GM12801 (cell line): ENCODE results near the gene OLFM1.

ENCODE experiments used
- TF ChIP-seq, protein P1 (sequence below): IDR thresholded peaks from one replicate; pipeline ENCODE4 v1.5.1; 2011; ENCODE audit warnings: control low read depth; ENCODE audit not compliant: insufficient read length; ENCODE audit errors: extremely low read depth

The OLFM1 gene

DNA sequence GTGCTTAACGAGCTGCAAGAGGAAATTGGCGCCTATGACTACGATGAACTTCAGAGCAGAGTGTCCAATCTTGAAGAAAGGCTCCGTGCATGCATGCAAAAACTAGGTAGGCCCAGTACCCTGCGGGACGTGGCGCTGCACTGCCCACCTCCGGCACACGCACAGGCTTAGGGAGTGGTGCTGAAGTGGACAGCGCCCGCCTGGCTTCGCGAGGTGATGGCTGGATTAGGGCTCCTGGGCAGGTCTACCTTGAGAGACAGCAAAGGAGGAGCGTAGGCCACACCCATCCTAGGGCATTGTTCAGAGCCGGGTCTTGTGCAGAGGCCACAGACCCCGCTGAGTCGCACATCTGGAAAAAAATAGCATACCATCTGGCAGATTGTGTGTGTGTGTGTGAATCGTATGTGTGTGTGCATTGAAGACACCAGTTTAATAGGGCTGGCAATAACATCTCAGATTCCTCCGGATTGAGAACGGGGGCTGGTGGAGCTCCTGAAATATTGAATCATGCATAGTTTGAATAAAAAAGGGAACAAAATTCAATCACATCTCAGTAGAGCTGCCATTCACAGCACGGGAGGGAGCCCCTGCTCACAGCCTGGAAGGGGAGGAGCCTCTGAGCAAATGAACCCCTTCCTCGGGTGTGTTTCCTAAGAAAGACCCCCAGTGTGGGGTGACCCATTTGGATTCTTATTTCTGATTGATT lies 11.1 kb downstream of the OLFM1 start:
- TF ChIP-seq, protein P1, sequence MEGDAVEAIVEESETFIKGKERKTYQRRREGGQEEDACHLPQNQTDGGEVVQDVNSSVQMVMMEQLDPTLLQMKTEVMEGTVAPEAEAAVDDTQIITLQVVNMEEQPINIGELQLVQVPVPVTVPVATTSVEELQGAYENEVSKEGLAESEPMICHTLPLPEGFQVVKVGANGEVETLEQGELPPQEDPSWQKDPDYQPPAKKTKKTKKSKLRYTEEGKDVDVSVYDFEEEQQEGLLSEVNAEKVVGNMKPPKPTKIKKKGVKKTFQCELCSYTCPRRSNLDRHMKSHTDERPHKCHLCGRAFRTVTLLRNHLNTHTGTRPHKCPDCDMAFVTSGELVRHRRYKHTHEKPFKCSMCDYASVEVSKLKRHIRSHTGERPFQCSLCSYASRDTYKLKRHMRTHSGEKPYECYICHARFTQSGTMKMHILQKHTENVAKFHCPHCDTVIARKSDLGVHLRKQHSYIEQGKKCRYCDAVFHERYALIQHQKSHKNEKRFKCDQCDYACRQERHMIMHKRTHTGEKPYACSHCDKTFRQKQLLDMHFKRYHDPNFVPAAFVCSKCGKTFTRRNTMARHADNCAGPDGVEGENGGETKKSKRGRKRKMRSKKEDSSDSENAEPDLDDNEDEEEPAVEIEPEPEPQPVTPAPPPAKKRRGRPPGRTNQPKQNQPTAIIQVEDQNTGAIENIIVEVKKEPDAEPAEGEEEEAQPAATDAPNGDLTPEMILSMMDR: no peak

DNA sequence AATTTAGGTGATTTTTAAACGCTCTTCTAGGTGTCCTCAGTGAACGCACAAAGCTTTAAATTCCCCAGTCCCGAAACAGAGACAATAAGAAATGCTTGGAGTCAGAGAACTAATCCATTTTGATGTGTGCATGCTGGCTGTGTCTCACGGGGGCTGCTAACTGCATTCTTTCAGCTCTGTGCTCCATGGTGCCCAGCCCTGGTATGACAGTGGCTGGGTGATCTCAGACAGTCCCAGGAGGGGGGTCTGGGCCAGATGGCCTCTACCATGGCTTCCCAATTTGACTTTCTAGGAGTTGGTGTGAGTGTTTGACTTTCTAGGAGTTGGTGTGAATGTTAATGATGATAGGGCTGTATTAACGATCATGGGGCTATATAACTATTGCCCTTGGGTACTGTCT lies 12.1 kb downstream of the OLFM1 start:
- TF ChIP-seq, protein P1: no peak

DNA sequence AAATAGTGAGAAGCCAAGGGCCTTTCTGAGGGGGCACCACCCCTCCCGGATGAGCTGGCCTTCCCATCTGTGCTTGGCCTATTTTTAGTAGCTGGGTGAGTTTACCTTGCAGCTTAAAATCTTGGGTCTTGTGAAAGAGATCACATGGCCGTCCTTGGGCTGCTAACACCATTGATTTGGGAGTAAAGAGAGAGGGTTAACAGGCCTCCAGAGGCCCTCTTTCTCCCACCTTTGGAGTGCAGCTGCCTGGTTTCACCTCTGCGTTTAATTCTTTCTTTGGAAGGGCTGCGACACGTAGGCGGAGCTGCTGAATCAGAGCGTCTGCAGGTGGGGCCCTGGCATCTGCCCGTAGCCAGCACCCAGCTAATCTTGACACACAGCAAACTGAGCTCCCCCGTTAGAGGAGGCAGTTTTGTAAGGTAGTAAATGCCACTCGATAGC lies 12.8 kb downstream of the OLFM1 start:
- TF ChIP-seq, protein P1: no peak

DNA sequence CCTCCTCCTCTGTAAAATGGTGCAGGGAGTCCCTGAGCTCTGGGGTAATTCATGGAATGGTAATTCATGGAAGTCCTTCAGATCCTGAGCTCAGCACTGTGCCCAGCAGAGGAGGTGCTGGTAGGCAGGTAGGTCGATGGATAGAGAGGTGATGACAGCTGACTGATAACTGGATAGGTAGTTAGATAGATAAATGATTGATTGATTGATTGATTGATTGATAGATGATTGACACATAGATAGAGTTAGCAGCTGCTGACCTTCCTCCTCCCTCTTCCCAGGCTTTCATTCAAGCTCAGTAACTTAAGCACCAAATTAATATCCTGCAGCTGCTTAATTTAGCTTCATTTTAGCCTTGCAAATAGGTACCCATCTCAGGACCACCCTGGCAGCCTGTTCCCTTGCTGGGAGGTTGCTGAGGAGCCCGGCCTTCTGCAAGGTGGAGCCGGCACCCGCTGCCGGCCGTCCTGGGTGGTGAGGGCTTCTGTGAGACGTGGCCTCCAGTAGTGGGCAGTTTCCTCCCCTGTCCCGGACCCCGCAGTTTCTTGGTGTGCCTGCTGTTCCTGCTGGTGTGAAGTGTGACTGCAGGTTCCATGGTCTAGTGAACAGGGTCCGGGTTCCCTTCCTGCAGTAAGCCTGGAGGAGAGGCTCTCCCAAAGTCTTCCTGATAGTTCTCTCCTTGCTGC lies 13.4 kb downstream of the OLFM1 start:
- TF ChIP-seq, protein P1: no peak

DNA sequence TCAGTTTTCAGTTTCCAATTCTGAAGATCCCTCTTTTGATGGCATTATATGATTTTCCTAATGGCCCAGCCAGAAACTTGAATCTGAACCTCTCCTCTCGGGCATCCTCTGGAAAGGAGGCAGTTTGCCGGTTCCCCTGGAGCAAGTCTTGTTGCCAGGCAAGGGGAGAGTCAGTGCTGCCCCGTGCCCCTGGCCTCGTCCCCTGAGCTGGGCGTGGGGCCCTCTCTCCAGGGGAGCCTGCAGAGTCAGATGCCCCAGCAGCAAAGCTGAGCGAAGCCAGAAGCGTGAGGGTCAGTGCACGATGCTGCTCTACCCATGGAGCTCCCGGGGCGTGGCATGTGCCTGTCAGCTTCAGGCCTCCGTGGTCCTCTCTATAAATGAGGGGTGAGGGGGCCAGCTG lies 14.0 kb downstream of the OLFM1 start:
- TF ChIP-seq, protein P1: no peak

DNA sequence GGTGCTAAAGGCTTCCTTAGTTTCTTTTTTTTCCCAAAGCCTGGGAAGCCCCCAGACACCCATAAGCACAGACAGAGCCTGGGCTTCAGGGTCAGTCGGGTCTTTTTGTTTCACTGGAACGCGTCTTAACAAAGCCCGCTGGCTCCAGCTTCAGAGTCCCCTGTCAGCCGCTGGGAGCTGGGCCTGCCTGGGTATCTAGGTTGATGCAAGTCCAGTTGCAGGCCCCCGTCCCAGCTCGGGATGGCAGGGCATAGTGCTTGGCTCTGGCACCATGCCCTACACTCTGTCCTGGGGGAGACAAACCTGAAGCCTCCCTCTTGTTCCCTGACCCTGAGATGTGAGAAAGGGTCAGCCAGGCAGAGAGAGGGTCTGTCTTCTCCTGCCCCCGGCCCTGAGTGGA lies 14.5 kb downstream of the OLFM1 start:
- TF ChIP-seq, protein P1: no peak

DNA sequence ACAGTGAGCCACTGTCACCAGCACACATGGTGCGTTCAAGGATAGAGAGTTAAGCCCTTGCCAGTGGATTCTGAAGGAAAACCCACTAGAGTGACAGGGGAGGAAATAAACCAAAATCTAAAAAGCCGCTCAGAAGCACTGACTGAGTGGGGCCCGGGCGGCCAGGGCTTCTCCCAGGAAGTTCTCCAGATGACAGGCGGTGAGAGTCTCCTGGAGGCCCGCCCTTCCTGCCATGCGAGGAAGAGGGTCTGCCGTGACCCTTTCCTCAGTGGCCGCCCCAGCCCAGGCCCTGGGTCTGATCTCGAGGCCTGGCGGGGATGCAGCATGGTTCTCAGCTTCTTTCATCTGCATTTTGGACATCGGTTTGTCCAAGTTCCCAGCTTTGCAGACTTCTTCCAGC lies 14.9 kb downstream of the OLFM1 start:
- TF ChIP-seq, protein P1: no peak
